A204.1 (cell line): ENCODE measurements around the gene NDUFA11.

Experiments used
- FAIRE-seq: peaks from 2 replicates; lab custom pipeline; 2012; peaks lifted over from hg19 to GRCh38; lab: Jason Lieb, UNC

The NDUFA11 gene

GRCh38 chr19:5903624-5904351 lies at the start of gene NDUFA11:
Gene NDUFA11, minus strand, starts transcription at chr19:5903790. Its CDS starts 82 bp downstream, at chr19:5903708.
- FAIRE-seq: peak; percentile 35

GRCh38 chr19:5953030-5953589 lies 49.5 kb upstream of the NDUFA11 start:
- FAIRE-seq: no peak

GRCh38 chr19:5952193-5953029 lies 48.8 kb upstream of the NDUFA11 start:
- no peak for FAIRE-seq

GRCh38 chr19:5951338-5951861 lies 47.8 kb upstream of the NDUFA11 start:
- FAIRE-seq: no peak

- FAIRE-seq: no peak
Observed at GRCh38 chr19:5950741-5951140, 47.2 kb upstream of the NDUFA11 start.

GRCh38 chr19:5949792-5950305 lies 46.3 kb upstream of the NDUFA11 start:
- no peak for FAIRE-seq

GRCh38 chr19:5948752-5949564 lies 45.4 kb upstream of the NDUFA11 start:
- FAIRE-seq: no peak

- no peak for FAIRE-seq
Observed at GRCh38 chr19:5947435-5947834, 43.8 kb upstream of the NDUFA11 start.

- no peak for FAIRE-seq
Observed at GRCh38 chr19:5943623-5944022, 40.0 kb upstream of the NDUFA11 start.

GRCh38 chr19:5943045-5943444 lies 39.5 kb upstream of the NDUFA11 start:
- no peak for FAIRE-seq

GRCh38 chr19:5941673-5942072 lies 38.1 kb upstream of the NDUFA11 start:
- no peak for FAIRE-seq

GRCh38 chr19:5940260-5941208 lies 36.9 kb upstream of the NDUFA11 start:
- no peak for FAIRE-seq

- FAIRE-seq: no peak
Observed at GRCh38 chr19:5937550-5937949, 34.0 kb upstream of the NDUFA11 start.

GRCh38 chr19:5936292-5936592 lies 32.7 kb upstream of the NDUFA11 start:
- no peak for FAIRE-seq

- no peak for FAIRE-seq
Observed at GRCh38 chr19:5935473-5936291, 32.1 kb upstream of the NDUFA11 start.

- no peak for FAIRE-seq
Observed at GRCh38 chr19:5934774-5935472, 31.3 kb upstream of the NDUFA11 start.

GRCh38 chr19:5934069-5934401 lies 30.4 kb upstream of the NDUFA11 start:
- FAIRE-seq: no peak

GRCh38 chr19:5933391-5934068 lies 29.9 kb upstream of the NDUFA11 start:
- no peak for FAIRE-seq
